Suprapubic skin (tissue), 4 donors: ENCODE data around the gene CCDC178. TPM values are rescaled to one million over a fixed set of nuclear protein-coding genes. Genes with fewer than 3 reads are reported as not detected.

Source experiments
- DNase-seq, 2 donors: peaks; one replicate each; pipeline ENCODE4 v3.0.0-alpha.2; 2019; ENCODE audit warnings: low spot score in 2 of 2
- H3K27ac ChIP-seq: fragments of 200-600 bp; sonication (generic); one replicate; pipeline ENCODE4 v1.5.1; 2019
- H3K27me3 ChIP-seq: fragments of 200-600 bp; sonication (generic); one replicate; pipeline ENCODE4 v1.5.1; 2019
- H3K36me3 ChIP-seq: fragments of 200-600 bp; sonication (generic); one replicate; pipeline ENCODE4 v1.5.1; 2019
- H3K4me1 ChIP-seq: fragments of 200-600 bp; sonication (generic); one replicate; pipeline ENCODE4 v1.5.1; 2019
- H3K4me3 ChIP-seq: fragments of 200-600 bp; sonication (generic); one replicate; pipeline ENCODE4 v1.5.1; 2019; ENCODE audit warnings: mild to moderate bottlenecking
- H3K9me3 ChIP-seq: fragments of 200-600 bp; sonication (generic); one replicate; pipeline ENCODE4 v1.5.1; 2019
- CTCF ChIP-seq, 2 donors: fragments of 200-600 bp in 1 of 2; fragments of 450-650 bp in 1 of 2; sonication (generic) in 1 of 2; IDR thresholded peaks; one replicate each; pipeline ENCODE4 v1.5.1; 2016 to 2019; ENCODE audit warnings: antibody characterized with exemption in 2 of 2, mild to moderate bottlenecking in 1 of 2, moderate library complexity in 1 of 2
- EP300 ChIP-seq: sonication (generic); formaldehyde crosslinking; IDR thresholded peaks from one replicate; pipeline ENCODE4 v1.6.1; 2017; ENCODE audit warnings: antibody characterized with exemption
- POLR2A ChIP-seq, 2 donors: fragments of 450-650 bp; IDR thresholded peaks; one replicate each; pipeline ENCODE4 v1.6.1; 2017; ENCODE audit warnings: antibody characterized with exemption in 2 of 2, mild to moderate bottlenecking in 2 of 2, moderate library complexity in 2 of 2
- POLR2AphosphoS5 ChIP-seq, 3 donors: sonication (generic); formaldehyde crosslinking; IDR thresholded peaks; one replicate each; pipeline ENCODE4 v1.6.1; 2017; ENCODE audit warnings: antibody characterized with exemption in 3 of 3
- WGBS: methylation state at CpG from one replicate; pipeline ENCODE4 v1.1.5; 2018; 5-methylcytosine and 5-hydroxymethylcytosine counted together
- total RNA-seq, 4 donors: library from RNA; depleted of rRNA; stranded (reverse); fragments of >200 nt; gene quantifications; one replicate each; pipeline ENCODE4 v1.1.0, GENCODE V29; 2016

The CCDC178 gene
- total RNA-seq, 4 donors from 2014 or later, result not detected

- Histone ChIP-seq H3K36me3 (no peaks in the 10 kb centered on the region), H3K4me1 (no peaks in the 10 kb centered on the region), H3K27ac (no peak overlapping the region), H3K9me3 (no peaks in the 10 kb centered on the region), H3K4me3 (no peak overlapping the region), H3K27me3 (no peaks in the 10 kb centered on the region)
- TF ChIP-seq POLR2AphosphoS5 (IDR thresholded peaks at IDR 0.05) (no peak), EP300 (no peak)
- 50% methylated on average over 1 of the region's 1 CpG for WGBS
- DNase-seq, result no peak
Observed at GRCh38 chr18:32983721-32984120, 456.8 kb downstream of the CCDC178 start.

DNA sequence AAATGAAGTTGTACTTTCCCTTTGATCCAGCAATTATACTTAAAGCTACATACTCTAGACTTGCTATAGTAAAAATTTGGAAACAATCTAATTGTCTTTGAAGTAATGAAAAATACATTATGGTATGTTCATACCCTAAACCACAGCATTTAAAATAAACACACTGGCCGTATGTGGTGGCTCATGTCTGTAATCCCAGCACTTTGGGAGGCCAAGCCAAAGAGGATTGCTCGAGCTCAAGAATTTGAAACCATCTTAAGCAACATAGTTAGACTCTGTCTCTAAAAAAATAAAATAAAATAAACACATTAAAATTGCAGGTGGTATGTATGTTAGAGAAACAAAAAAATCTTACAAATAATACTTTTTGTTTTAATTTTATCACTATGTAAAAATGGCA is 459.6 kb downstream of the CCDC178 start:
- no peak overlapping the region for H3K27ac ChIP-seq
- no peak for TF ChIP-seq CTCF (IDR thresholded peaks at IDR 0.05)
- TF ChIP-seq POLR2AphosphoS5 (IDR thresholded peaks at IDR 0.05), result no peak
- TF ChIP-seq EP300, result no peak
- TF ChIP-seq POLR2A (IDR thresholded peaks at IDR 0.05), result no peak
- 52% methylated on average over 2 of the region's 2 CpGs for WGBS
- no peak overlapping the region for H3K4me3 ChIP-seq
- no peaks in the 10 kb centered on the region for H3K36me3 ChIP-seq
- no peak for DNase-seq
- H3K4me1 ChIP-seq, result no peaks in the 10 kb centered on the region
- H3K9me3 ChIP-seq, result no peaks in the 10 kb centered on the region
- no peaks in the 10 kb centered on the region for H3K27me3 ChIP-seq

- Histone ChIP-seq H3K27me3 (no peaks in the 10 kb centered on the region), H3K27ac (no peak overlapping the region), H3K36me3 (no peaks in the 10 kb centered on the region), H3K4me1 (no peaks in the 10 kb centered on the region), H3K9me3 (no peaks in the 10 kb centered on the region), H3K4me3 (no peak overlapping the region)
- TF ChIP-seq POLR2AphosphoS5 (IDR thresholded peaks at IDR 0.05), result no peak
- no peak for TF ChIP-seq EP300
- TF ChIP-seq CTCF (IDR thresholded peaks at IDR 0.05), result no peak
- no peak for TF ChIP-seq POLR2A (IDR thresholded peaks at IDR 0.05)
- DNase-seq, result no peak
Observed at GRCh38 chr18:32975501-32975900, 465.0 kb downstream of the CCDC178 start.

- Histone ChIP-seq H3K4me1 (no peaks in the 10 kb centered on the region), H3K4me3 (no peak overlapping the region), H3K27me3 (no peaks in the 10 kb centered on the region), H3K9me3 (no peaks in the 10 kb centered on the region), H3K36me3 (no peaks in the 10 kb centered on the region), H3K27ac (no peak overlapping the region)
- TF ChIP-seq POLR2AphosphoS5 (IDR thresholded peaks at IDR 0.05) (no peak), EP300 (no peak), POLR2A (IDR thresholded peaks at IDR 0.05) (no peak), CTCF (IDR thresholded peaks at IDR 0.05) (no peak)
- no peak for DNase-seq
- 79% methylated on average over 1 of the region's 1 CpG for WGBS
Observed at GRCh38 chr18:32975163-32975436, 465.4 kb downstream of the CCDC178 start.

DNA sequence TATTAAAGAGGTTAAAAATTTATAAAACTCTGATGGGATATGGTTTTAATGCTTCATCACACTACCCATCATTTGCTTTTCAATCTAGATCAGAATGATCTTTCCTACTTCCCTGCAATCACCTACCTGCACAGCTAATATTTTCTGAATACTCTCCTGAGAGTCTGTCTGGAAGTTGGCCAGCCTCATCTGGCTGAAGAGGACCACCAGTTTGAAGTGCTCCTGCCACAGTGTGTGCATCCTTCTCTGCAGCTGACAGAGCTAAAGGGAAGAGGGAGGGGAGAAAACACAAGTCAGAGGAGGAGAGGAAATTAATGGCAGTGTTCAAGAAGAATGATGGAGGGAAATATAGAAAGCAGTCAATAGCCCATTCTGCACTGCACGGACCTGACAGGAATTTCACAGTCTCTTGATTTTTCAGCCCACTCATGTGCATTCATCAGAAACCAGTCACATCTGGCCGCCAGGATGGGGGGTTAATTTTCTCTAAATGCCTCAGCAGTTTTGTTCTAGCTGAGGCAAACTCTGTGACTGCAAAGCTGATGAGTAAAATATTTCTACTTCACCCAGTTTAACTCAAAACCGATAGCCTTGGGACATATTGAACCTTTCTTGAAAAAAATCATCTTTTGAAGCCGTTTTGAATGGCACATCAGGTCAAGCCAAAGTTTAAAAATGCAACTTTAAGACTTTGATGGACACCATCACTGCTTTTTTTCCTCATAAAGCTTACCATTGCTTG is 465.9 kb downstream of the CCDC178 start:
- no peaks in the 10 kb centered on the region for H3K36me3 ChIP-seq
- H3K9me3 ChIP-seq, result no peaks in the 10 kb centered on the region
- no peaks in the 10 kb centered on the region for H3K4me1 ChIP-seq
- WGBS, result 30% methylated on average over 4 of the region's 4 CpGs
- no peak overlapping the region for H3K27ac ChIP-seq
- H3K4me3 ChIP-seq, result no peak overlapping the region
- no peaks in the 10 kb centered on the region for H3K27me3 ChIP-seq
- DNase-seq, result no peak
- no peak for TF ChIP-seq POLR2AphosphoS5 (IDR thresholded peaks at IDR 0.05)

DNA sequence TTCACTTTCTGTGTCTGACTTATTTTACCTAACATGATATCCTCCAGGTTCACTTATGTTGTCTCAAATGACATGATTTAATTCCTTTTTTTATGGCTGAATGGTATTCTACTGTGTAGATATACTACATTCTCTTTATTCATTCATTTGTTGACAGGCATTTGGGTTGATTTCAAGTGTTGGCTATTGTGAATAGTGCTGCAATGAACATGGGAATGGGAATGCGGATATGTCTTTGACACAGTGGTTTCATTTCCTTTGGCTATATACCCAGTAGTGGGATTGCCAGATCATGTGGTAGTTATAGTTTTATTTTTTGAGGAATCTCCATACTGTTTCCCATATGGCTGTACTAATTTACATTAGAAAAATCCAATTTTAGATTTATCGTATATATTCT is 472.3 kb downstream of the CCDC178 start:
- no peak for DNase-seq
- no peak overlapping the region for H3K27ac ChIP-seq
- H3K4me3 ChIP-seq, result no peak overlapping the region
- H3K27me3 ChIP-seq, result no peaks in the 10 kb centered on the region
- no peaks in the 10 kb centered on the region for H3K36me3 ChIP-seq
- H3K9me3 ChIP-seq, result no peaks in the 10 kb centered on the region
- H3K4me1 ChIP-seq, result no peaks in the 10 kb centered on the region
- no peak for TF ChIP-seq EP300
- TF ChIP-seq POLR2AphosphoS5 (IDR thresholded peaks at IDR 0.05), result no peak
- TF ChIP-seq POLR2A (IDR thresholded peaks at IDR 0.05), result no peak
- TF ChIP-seq CTCF (IDR thresholded peaks at IDR 0.05), result no peak
- WGBS, result 85% methylated on average over 2 of the region's 2 CpGs
